ENCODE data around the gene WDR86.

WDR86 gene

GRCh38 chr7:151379534-151380198 is 30.2 kb downstream of the WDR86 start:
- H3K27me3 ChIP-seq (replicated peaks; ENCODE audit: control insufficient read depth, insufficient read depth, low read length): peaks cover 35% of the 10 kb centered on the region
- H3K4me1 ChIP-seq (ENCODE audit: control insufficient read depth, insufficient read depth, low read length): no peaks in the 10 kb centered on the region
- no peak overlapping the region for H3K4me3 ChIP-seq (ENCODE audit: low read length)
- DNase-seq (ENCODE audit: low read depth): no peak
- no peak overlapping the region for H3K9ac ChIP-seq (ENCODE audit: low read length)
- peaks cover 4% of the 10 kb centered on the region for H3K9me3 ChIP-seq (ENCODE audit: control insufficient read depth, low read length)
- H3K36me3 ChIP-seq (ENCODE audit: control insufficient read depth, insufficient read depth, low read length, severe bottlenecking): peaks cover 27% of the 10 kb centered on the region

DNA sequence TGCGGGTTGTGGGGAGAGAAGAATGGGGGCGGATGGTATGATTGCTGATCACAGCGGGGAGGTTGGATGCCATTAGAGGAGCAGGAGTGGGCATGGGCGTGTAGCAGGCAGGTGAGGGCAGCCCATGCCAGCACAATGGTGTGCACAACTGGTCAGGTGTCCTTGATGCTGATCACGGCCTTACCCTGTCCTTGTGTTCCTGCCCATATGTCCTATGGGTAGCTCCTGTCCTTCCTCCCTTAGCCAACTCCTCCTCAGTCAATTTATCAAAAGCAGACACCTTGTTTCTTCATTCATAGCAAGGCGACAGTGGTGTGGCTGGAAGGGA is 30.7 kb downstream of the WDR86 start:
- Histone ChIP-seq H3K4me1 (ENCODE audit: control insufficient read depth, insufficient read depth, low read length) (no peaks in the 10 kb centered on the region), H3K27me3 (replicated peaks; ENCODE audit: control insufficient read depth, insufficient read depth, low read length) (peaks cover 30% of the 10 kb centered on the region), H3K36me3 (ENCODE audit: control insufficient read depth, insufficient read depth, low read length, severe bottlenecking) (peaks cover 33% of the 10 kb centered on the region), H3K9ac (ENCODE audit: low read length) (no peak overlapping the region), H3K9me3 (ENCODE audit: control insufficient read depth, low read length) (peaks cover 1% of the 10 kb centered on the region), H3K4me3 (ENCODE audit: low read length) (no peak overlapping the region)
- no peak for DNase-seq (ENCODE audit: low read depth)

GRCh38 chr7:151378496-151379192 is 31.2 kb downstream of the WDR86 start:
- H3K27me3 ChIP-seq (replicated peaks; ENCODE audit: control insufficient read depth, insufficient read depth, low read length): peaks cover 25% of the 10 kb centered on the region
- no peaks in the 10 kb centered on the region for H3K9me3 ChIP-seq (ENCODE audit: control insufficient read depth, low read length)
- H3K4me1 ChIP-seq (ENCODE audit: control insufficient read depth, insufficient read depth, low read length): no peaks in the 10 kb centered on the region
- H3K36me3 ChIP-seq (ENCODE audit: control insufficient read depth, insufficient read depth, low read length, severe bottlenecking): peaks cover 35% of the 10 kb centered on the region
- DNase-seq (ENCODE audit: low read depth): no peak
- H3K4me3 ChIP-seq (ENCODE audit: low read length): no peak overlapping the region
- H3K9ac ChIP-seq (ENCODE audit: low read length): no peak overlapping the region

DNA sequence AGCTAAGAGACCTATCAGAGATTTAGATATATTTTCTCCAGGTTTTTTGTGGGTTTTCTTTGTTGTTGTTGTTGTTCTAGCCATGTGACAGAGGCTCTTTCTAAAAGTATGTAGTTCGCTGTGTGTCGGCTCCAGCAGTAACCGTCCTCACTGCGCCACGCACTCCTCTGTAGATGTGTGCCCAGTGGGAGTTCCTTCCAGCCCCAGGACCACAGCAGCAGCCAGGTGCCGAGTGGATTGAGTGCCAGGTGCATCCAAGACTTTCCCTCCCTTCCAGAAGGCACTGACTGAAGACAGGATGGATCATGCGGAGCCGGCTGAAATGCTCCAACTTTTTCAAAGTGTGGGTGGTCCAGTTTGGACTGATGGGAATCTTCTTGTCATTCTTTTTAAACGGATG is 31.8 kb downstream of the WDR86 start:
- Histone ChIP-seq H3K9me3 (ENCODE audit: control insufficient read depth, low read length) (no peaks in the 10 kb centered on the region), H3K4me3 (ENCODE audit: low read length) (no peak overlapping the region), H3K36me3 (ENCODE audit: control insufficient read depth, insufficient read depth, low read length, severe bottlenecking) (peaks cover 35% of the 10 kb centered on the region), H3K27me3 (replicated peaks; ENCODE audit: control insufficient read depth, insufficient read depth, low read length) (peaks cover 21% of the 10 kb centered on the region), H3K4me1 (ENCODE audit: control insufficient read depth, insufficient read depth, low read length) (no peaks in the 10 kb centered on the region), H3K9ac (ENCODE audit: low read length) (no peak overlapping the region)
- no peak for DNase-seq (ENCODE audit: low read depth)

DNA sequence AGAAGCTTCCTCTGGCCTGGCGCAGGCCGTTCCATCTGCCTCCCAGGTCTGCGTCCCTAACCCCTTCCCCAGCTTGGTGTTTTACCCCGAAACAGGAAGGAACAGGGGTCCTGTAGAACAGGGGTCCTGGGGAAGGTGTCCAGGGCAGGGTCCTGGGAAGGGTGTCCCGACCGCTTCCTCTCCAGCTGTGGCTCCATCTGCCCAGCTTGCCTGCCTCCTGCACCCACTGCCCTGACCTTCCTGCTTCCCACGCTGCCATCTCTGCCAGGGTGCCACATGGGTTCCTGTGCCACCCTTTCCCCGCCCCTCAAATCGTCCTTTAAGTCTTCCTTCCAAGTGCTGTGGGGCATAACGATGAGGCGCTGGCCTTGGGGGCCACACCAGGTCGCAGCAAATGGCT is 32.4 kb downstream of the WDR86 start:
- Histone ChIP-seq H3K4me1 (ENCODE audit: control insufficient read depth, insufficient read depth, low read length) (no peaks in the 10 kb centered on the region), H3K4me3 (ENCODE audit: low read length) (no peak overlapping the region), H3K36me3 (ENCODE audit: control insufficient read depth, insufficient read depth, low read length, severe bottlenecking) (peaks cover 35% of the 10 kb centered on the region), H3K27me3 (replicated peaks; ENCODE audit: control insufficient read depth, insufficient read depth, low read length) (peaks cover 16% of the 10 kb centered on the region), H3K9me3 (ENCODE audit: control insufficient read depth, low read length) (no peaks in the 10 kb centered on the region), H3K9ac (ENCODE audit: low read length) (no peak overlapping the region)
- DNase-seq (ENCODE audit: low read depth): no peak

DNA sequence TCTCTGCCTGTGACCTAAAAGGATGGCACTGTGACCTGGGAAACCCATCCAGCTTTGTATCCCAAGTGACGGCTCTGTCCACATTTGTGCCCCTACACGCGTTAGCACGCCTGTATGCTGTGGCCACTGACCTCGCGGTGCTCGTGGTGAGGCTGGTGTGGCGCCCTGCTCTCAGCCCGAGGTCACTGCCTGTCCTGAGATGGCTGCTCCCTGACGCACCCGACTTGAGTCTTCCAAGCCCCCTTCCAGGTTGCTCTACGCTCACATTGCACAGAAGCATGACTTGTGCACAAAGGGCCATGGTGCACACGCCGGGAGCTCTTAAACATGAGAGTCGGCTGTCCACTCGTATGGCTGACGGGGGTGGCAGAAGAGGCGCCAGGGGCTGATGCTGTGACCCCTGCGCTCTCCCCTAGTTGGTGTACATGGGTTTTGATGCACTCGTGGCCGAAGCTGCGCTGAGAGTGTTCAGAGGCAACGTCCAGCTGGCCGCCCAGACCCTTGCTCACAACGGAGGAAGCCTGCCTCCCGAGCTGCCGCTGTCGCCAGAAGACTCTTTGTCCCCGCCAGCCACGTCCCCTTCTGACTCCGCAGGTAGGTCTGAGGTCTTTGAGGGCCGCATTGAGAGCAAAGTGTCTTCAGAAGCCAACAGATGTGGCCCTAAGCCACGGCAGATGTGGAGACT is 33.5 kb downstream of the WDR86 start:
- Histone ChIP-seq H3K9ac (ENCODE audit: low read length) (no peak overlapping the region), H3K36me3 (ENCODE audit: control insufficient read depth, insufficient read depth, low read length, severe bottlenecking) (peaks cover 42% of the 10 kb centered on the region), H3K4me1 (ENCODE audit: control insufficient read depth, insufficient read depth, low read length) (no peaks in the 10 kb centered on the region), H3K27me3 (replicated peaks; ENCODE audit: control insufficient read depth, insufficient read depth, low read length) (peaks cover 9% of the 10 kb centered on the region), H3K4me3 (ENCODE audit: low read length) (no peak overlapping the region), H3K9me3 (ENCODE audit: control insufficient read depth, low read length) (no peaks in the 10 kb centered on the region)
- no peak for DNase-seq (ENCODE audit: low read depth)

GRCh38 chr7:151375530-151376217 is 34.2 kb downstream of the WDR86 start:
- Histone ChIP-seq H3K4me3 (ENCODE audit: low read length) (no peak overlapping the region), H3K36me3 (ENCODE audit: control insufficient read depth, insufficient read depth, low read length, severe bottlenecking) (peaks cover 42% of the 10 kb centered on the region), H3K9me3 (ENCODE audit: control insufficient read depth, low read length) (no peaks in the 10 kb centered on the region), H3K4me1 (ENCODE audit: control insufficient read depth, insufficient read depth, low read length) (no peaks in the 10 kb centered on the region), H3K27me3 (replicated peaks; ENCODE audit: control insufficient read depth, insufficient read depth, low read length) (peaks cover 4% of the 10 kb centered on the region), H3K9ac (ENCODE audit: low read length) (no peak overlapping the region)
- DNase-seq (ENCODE audit: low read depth): no peak

- Histone ChIP-seq H3K4me1 (ENCODE audit: control insufficient read depth, insufficient read depth, low read length) (no peaks in the 10 kb centered on the region), H3K9me3 (ENCODE audit: control insufficient read depth, low read length) (no peaks in the 10 kb centered on the region), H3K27me3 (replicated peaks; ENCODE audit: control insufficient read depth, insufficient read depth, low read length) (no peaks in the 10 kb centered on the region), H3K36me3 (ENCODE audit: control insufficient read depth, insufficient read depth, low read length, severe bottlenecking) (peaks cover 44% of the 10 kb centered on the region), H3K4me3 (ENCODE audit: low read length) (no peak overlapping the region), H3K9ac (ENCODE audit: low read length) (no peak overlapping the region)
- DNase-seq (ENCODE audit: low read depth): no peak
Measured at GRCh38 chr7:151374726-151375125, 35.1 kb downstream of the WDR86 start.

- H3K9me3 ChIP-seq (ENCODE audit: control insufficient read depth, low read length): no peaks in the 10 kb centered on the region
- DNase-seq (ENCODE audit: low read depth): no peak
- no peaks in the 10 kb centered on the region for H3K27me3 ChIP-seq (replicated peaks; ENCODE audit: control insufficient read depth, insufficient read depth, low read length)
- H3K4me1 ChIP-seq (ENCODE audit: control insufficient read depth, insufficient read depth, low read length): no peaks in the 10 kb centered on the region
- no peak overlapping the region for H3K9ac ChIP-seq (ENCODE audit: low read length)
- no peak overlapping the region for H3K4me3 ChIP-seq (ENCODE audit: low read length)
- H3K36me3 ChIP-seq (ENCODE audit: control insufficient read depth, insufficient read depth, low read length, severe bottlenecking): peaks cover 49% of the 10 kb centered on the region
Measured at GRCh38 chr7:151374139-151374538, 35.7 kb downstream of the WDR86 start.

GRCh38 chr7:151373599-151373998 is 36.2 kb downstream of the WDR86 start:
- no peaks in the 10 kb centered on the region for H3K9me3 ChIP-seq (ENCODE audit: control insufficient read depth, low read length)
- no peaks in the 10 kb centered on the region for H3K4me1 ChIP-seq (ENCODE audit: control insufficient read depth, insufficient read depth, low read length)
- peaks cover 53% of the 10 kb centered on the region for H3K36me3 ChIP-seq (ENCODE audit: control insufficient read depth, insufficient read depth, low read length, severe bottlenecking)
- H3K27me3 ChIP-seq (replicated peaks; ENCODE audit: control insufficient read depth, insufficient read depth, low read length): no peaks in the 10 kb centered on the region
- no peak overlapping the region for H3K4me3 ChIP-seq (ENCODE audit: low read length)
- no peak overlapping the region for H3K9ac ChIP-seq (ENCODE audit: low read length)
- no peak for DNase-seq (ENCODE audit: low read depth)

DNA sequence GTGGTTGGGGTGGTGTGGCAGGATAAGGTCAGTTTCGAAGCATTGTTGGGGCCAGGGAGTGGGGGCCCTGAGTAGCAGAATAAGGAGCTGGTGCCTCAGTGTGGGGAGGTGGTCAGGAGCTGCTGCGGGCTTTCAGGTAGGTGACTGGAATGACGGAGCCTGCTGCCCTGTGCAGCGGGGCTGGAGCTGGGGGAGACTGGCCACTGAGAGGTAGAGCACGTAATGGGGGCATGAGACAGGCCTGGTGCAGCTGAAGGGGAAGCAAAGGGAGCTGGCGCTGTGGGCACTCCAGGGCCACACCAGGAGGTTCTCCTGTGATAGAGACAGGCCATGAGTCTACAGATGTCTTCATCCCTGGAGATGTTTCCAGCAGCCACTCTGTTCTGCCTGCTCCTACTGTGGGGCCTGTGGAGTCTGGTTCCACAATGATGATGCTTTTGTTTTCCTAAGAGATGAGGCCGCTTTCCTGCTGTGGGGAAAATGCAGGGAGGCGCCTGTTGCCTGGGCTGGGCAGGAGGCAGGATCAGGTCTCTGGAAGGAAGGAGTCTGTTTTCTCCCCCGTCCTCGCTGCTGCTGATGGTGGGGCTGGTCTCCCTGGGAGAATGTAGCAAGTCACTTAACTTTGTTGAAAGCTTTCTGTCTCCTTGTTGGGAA is 37.1 kb downstream of the WDR86 start:
- peaks cover 46% of the 10 kb centered on the region for H3K36me3 ChIP-seq (ENCODE audit: control insufficient read depth, insufficient read depth, low read length, severe bottlenecking)
- no peak for DNase-seq (ENCODE audit: low read depth)
- H3K27me3 ChIP-seq (replicated peaks; ENCODE audit: control insufficient read depth, insufficient read depth, low read length): no peaks in the 10 kb centered on the region

More for the DNA sequence above, 37.1 kb downstream of the WDR86 start:
- Histone ChIP-seq H3K4me3 (ENCODE audit: low read length) (no peak overlapping the region), H3K4me1 (ENCODE audit: control insufficient read depth, insufficient read depth, low read length) (peaks cover 2% of the 10 kb centered on the region), H3K9me3 (ENCODE audit: control insufficient read depth, low read length) (no peaks in the 10 kb centered on the region), H3K9ac (ENCODE audit: low read length) (no peak overlapping the region)

Data from adipocyte (in vitro differentiated cells).